Activated CD4-positive, CD25-positive, alpha-beta regulatory T cell treated with anti-CD3 and anti-CD28 coated beads, Interleukin-2, amount 50 U/mL, for 72 hours (primary cell): ENCODE data around the gene ING5.

Source experiments
- DNase-seq: peaks from one replicate; pipeline ENCODE4 v3.0.0; 2021

Gene ING5

DNA sequence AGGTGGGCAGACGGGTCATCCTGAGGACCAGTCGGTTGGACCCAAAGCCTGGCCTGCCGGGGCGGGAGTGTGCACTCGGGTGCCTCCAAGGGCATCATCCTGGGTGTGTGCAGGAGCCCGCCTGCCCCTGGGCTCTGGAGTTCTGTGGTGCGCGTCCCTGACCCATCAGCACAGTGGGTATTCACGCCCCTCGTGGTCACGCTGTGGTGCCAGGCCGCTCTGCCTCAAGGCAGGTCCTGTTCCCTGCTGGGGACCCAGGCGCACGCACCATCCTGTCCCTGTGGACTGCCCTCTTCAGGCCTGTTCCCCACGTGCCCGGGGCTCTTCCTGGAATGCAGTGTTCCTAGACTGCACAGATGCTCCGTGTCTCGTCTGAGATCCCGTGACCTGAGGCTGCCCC, 18.3 kb downstream of the ING5 start:
- no peak for DNase-seq

DNA sequence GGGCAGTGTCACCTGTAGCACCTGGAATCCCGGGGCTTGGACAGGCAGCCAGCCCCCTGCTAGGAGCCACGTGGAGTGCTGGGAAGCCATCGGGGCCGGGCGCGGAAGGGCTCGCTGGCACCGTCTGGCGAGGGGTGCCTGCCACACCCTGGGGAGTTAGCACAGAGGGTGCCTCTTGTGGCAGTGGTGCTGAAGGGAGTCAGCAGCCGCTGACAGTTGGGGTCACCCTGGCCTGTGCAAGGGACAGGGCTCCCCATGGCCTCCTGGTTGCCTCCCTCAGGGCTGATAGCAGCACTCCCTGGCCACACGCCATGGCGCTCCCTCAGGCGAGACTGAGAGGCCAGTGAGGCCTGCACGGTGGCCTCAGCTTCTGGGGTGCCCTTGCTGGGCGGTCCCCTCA, 18.7 kb downstream of the ING5 start:
- DNase-seq = no peak

DNA sequence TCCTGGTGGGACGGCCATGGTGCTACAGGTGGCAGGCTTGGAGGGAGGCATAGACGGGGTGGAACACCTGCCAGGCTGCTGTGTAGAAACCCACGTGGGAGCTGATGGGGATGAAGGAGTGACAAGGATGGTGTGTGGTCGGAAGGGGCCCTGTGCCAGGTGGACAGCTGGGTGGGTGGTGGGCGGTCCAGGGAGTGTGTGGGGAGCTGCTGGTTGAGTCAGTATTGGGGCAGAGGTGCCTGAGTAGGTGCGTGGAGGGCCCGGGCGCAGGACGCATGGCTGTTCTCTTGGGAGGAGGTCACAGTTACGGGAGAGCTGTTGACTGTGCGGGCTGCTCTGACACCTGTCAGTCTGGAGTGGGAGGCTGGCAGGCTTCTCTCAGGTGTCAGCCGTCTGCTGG, 20.0 kb downstream of the ING5 start:
- no peak for DNase-seq

DNA sequence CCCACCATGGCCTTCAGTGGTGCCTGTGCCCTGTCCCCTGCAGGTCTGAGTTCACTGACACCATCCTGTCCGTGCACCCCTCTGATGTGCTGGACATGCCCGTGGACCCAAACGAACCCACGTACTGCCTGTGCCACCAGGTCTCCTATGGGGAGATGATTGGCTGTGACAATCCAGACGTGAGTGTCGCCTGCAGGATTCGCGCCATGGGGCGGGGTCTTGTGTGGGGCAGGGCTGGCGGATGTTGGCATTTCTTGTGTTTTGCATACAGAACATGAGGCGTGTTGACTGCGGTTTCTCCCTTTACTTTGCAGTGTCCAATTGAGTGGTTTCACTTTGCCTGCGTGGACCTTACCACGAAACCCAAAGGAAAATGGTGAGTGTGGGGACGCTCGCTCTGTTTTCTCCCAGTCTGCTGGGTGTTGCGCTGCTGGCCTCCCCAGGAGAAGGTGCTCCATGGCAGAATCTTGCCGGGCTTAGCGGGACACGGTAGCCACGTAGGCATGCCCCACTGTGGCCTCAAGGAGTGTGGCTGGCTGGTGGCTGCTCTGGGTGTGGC, 21.1 kb downstream of the ING5 start:
- DNase-seq = no peak

DNA sequence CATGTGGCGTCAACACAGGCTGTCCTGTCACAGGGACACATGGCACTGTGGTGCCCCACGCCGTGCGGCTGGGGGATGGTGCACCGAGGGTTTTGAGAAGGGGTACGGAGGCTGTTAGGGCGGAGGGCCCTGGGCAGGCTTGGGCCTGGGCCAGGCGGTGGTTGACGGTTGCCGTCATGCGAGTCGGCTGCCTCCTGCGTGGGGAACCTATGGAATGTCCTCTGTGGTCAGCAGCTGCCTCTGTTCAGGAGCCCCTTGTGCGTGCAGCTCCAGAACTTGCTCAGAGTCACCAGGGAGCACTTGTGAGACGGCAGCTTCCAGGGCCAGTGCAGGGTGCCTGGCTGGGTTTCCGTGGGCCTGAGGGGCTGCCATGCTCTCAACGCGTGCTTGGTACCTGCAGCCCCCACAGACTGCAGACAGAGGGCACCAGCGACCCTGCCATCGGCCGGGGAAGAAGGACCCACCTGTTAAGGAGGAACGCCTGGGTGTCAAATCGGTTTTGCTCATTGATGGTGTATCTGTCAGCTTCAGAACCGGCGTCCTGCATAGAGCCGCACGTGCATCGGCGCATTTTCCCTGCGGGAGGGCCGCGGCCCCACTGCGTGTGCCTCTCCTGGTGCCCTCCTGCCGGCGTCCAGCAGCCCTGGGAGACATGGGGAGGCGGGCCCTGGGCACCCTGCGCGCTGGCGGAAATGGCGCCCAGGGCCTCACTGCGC, 22.6 kb downstream of the ING5 start:
- no peak for DNase-seq

DNA sequence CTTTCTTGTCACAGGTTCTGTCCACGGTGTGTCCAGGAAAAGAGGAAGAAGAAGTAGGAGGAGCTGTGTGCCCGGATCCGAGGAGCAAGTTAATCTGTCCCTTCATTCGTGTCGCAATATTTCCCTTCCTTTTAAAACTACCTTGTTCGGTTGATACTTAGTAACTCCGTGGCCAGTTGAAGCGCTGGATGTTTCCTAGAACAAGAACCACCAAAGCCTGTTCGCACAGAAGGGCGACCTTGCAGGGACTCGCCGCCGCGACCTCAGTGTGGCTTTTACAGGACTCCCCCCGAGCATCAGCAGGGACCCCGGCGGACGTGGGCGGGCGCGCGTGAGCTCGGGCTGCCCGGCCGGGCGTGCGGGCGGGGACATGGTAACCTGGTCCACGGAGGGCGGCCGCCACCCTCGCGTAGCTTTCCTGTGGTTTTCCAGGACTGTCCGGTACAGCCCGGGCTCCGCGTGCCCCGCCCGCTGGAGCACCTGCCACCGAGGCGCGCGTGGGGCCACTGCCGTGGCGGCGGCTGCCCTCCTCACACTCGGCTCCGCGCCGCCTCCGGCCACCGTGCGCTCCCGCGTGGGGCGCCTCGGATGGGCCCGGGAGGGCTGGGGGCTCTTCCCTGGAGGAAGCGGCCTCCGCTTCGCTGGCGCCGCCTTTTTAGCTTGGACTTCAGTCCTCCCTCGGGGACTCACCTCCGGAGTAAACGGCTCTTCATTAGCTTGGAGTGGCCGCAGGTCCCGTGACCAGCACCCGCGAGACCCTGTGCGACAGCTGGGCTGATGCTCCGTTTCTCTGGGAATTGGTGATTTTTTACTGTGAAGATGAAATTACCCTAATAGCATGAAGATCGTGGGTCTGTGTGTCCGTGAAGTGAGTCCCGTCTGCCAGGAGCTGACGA, 23.4 kb downstream of the ING5 start:
- DNase-seq = no peak

DNA sequence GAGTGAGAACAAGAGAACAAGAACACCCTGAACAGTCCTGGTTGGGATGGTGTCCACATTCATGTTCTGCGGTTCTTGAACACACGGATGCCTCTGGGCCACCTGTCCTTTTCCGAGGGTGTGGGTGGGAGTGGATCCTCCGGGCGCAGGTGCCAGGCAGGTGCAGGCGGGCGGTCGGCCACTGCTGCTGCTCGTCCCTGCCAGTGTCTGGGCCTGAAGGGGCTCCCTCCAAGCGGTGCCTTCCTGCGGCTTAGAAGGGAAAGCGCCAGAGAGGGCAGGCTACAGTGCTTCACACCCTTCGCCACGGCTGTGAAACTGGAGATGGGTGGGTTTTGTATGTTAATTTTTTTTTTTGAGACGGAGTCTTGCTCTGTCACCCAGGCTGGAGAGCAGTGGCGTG, 24.6 kb downstream of the ING5 start:
- DNase-seq = no peak

DNA sequence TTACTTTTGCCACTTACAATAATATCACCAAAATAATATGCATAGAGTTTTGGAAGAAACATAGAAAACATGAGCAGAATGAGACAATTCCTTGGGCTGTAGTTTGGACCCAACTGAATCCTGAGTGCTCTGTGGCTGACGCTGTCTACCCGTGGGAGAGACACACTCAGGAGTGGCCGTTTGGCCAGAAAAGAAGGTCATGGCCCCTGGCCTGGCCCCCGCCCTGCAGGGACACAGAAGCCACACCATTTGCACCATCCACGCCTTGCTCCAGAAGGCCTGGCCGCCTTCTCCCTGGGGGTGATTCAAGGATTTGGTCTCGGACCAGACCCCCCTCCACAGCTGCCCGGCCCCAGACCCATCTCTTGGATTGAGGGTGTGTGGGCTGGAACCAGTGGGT, 26.2 kb downstream of the ING5 start:
- DNase-seq = no peak

DNA sequence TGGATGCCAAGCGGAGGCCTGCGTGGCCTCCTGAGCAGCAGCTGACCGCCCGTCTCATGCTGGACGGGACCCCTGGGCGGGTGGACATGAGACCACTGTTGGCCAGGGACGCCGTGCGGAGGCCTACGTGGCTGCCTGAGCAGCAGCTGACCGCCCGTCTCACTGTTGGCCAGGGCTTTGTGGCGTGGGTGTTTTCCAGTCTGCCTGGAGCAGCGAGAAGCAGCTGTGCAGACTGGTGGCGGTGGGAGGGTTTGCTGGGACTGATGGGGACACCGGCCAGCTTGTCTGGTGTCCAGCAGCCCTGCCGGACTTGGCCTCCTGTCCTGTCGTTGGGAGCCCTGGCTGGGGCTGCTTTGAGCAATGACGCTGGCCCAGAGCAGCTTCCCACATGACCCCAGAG, 26.8 kb downstream of the ING5 start:
- DNase-seq = no peak

DNA sequence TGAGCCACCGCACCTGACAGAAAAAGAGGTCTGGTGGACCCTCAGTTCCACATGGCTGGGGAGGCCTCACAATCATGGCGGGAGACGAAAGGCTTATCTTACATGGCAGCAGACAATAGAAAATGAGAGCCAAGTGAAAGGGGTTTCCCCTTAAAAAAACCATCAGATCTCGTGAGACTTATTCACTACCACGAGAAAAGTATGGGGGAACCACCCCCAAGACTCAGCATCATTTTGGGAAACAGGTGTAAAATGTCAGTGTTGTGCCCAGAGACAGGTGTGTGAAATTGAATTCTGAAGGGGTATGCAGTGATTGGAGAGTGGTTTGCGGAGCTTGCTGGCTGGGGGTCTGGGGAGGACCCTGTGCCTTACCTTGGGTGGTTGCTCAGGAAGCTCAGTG, 28.0 kb downstream of the ING5 start:
- no peak for DNase-seq

DNA sequence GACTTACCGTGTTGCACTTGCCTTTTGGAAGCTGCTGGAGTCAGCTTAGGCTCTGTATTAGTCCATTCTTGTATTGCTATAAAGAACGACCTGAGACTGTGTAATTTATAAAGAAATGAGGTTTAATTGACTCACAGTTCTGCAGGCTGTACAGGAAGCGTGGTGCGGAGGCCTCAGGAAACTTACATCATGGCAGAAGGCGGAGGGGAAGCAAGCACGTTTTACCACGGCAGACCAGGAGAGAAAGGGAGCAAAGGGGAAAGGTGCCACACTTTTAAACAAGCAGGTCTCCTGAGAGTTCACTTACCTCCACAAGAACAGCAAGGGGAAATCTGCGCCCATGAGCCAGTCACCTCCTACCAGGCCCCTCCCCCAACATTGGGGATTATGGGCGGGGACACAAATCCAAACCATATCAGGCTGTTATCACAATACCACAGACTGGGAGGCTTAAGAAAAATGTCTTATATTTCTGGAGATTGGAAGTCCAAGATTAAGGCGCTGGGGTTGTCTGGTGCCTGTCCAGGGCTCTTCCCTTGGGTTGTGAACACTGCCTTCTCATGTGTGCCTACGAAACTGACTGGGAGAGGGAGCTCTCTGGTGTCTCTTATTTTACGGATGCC, 28.9 kb downstream of the ING5 start:
- DNase-seq = no peak

DNA sequence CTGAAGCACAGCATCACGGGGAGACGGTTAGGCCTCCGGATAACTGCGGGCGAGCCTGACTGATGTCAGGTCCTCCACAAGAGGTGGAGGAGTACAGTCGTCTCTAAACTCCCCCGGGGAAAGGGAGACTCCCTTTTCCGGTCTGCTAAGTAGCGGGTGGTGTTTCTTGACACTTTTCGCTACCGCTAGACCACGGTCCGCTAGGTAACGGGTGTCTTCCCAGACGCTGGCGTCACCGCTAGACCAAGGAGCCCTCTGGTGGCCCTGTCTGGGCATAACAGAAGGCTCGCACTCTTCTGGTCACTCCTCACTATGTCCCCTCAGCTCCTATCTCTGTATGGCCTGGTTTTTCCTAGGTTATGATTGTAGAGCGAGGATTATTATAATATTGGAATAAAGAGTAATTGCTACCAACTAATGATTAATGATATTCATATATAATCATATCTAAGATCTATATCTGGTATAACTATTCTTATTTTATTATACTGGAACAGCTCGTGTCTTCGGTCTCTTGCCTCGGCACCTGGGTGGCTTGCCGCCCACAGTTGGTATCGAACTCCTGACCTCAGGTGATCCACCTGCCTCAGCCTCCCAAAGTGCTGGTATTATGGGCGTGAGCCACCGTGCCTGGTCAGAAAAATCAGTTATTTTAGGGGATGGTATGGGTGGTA, 30.8 kb downstream of the ING5 start:
- DNase-seq = peak; percentile 50

DNA sequence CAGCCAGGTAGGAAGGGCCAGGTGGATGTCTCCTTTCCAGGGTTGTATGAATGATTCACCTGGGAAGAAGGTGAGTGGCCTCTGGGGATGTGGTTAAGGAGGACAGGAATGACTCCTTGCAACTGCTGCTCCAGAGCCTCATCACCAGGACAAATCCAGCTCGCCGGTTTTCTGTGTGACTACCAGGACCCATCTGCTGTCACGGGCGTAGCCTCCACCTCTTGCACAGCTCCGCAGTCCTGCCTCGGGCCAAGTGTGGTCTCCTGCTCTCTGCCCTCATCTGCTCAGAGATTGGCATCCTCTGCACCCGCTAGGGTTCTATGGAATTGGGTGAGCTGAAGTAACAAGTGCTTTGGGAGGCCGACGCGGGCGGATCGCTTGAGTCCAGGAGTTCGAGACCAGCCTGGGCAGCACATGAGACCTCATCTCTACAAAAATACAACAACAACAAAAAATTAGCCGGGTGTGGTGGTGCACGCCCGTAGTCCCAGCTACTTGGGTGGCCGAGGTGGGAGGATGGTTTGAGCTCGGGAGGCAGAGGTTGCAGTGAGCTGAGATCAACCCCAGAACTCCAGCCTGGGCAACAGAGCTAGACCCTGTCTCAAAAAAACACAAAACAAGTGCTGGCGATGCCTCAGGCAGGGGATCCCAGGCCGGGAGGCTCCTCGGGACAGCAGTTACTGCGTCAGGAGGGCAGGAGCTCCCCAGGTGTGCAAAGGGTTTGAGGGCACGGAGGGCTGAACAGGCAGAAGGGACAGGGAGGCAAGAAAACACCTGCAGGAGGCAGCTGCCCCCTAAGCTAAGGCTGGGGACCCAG, 31.8 kb downstream of the ING5 start:
- no peak for DNase-seq

DNA sequence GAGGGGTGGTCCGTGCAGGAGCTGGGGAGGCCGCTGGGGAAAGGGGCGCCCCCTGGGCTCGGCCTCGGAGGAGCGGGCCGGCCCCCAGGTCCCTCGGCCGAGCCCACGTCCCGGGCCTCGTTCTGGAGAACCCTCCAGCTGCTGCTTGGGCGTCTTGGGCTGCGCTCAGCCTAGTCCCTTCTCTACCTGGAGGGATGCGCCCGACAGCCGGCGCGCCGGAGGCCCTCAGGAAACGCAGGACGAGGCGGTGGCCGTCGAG, 32.3 kb downstream of the ING5 start:
- DNase-seq = no peak

DNA sequence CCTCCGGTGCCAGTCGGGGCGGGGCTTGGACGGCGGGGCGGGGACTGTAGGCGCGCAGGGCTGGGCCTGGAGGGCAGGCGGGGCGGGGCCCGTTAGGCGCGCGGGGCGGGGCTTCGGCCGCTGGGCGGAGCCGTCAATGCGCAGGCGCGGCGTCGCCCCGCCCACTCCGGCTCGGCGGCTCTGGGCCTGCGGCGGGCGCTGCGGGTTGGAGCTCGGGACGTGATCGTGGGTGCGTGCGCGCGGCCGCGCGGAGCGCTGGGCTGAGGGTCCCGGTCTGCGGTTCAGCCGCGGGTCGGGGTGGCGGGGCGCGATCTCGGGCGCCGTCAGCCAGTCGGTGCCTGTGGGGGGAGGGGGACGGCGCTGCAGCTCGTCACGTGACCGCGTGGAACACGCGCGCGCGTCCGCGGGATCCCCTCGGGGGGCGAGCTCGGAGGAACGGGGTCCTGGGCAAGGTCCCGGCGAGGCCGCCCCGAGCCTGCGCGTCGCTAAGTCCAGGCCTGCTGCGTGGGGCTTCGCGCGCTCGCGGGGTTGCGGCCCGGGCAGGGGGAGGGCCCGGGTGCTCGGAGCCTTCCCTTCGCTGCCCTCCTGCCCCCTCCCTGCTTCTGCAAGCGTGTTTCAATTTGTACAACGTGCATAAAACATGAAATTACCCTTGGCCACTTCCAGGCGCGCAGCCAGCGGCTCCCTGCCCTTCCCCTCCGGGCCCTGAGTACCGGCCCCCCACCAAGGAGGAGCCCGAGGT, 32.8 kb downstream of the ING5 start, which contains the start of gene D2HGDH:
D2HGDH (plus strand) TSS at position 164 of the 742 bp plus-strand sequence. CDS start 595 bp downstream, outside the sequence.
- peak; percentile 97 for DNase-seq

DNA sequence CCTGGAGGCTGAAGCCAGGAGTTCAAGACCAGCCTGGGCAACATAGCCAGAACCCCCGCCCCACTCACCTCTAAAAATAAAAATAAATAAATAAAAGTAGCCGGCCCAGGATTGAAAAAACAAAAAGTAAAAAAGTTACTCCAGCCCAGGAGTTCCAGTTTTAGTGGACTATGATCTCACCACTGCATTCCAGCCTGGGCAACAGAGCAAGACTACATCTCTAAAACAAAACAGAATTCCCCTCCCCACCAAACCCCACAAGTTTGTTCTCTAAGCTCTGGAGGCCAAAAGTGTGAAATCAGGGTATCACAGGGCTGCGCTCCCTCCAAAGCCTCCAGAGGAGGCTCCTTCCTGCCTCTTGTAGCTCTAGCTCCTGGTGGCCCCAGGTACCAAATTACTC, 34.3 kb downstream of the ING5 start:
- DNase-seq = no peak

DNA sequence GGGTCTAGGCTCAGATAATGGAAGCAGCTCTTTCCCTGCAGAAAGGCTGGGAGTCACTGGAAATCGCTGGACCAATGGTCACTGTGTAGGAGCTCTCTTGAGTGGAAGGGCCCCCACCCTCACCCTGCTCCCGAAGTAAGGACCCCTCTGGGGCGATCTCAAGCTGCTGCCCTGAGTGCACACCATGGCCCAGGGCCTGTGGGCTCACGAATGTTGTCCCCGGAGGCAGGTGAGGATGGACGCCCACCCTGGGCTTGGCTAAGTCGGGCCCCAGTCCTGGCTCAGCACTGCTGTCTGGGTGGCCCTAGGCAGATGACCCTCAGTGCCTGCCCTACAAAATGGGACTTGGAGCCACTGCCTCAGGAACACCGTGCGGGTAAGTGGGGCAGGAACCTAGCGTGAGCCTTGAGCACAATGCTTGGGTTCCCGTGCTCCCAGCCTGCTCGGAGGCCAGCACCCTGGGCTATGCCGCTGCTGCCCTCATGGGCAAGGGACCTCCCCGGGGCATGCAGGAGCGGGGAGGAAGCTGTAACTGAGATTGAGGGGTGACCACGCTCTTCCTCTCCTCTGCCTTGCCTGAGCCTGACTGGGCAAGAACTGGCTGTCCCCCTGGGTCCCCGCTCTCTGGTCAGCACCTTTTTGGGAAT, 36.3 kb downstream of the ING5 start:
- no peak for DNase-seq

DNA sequence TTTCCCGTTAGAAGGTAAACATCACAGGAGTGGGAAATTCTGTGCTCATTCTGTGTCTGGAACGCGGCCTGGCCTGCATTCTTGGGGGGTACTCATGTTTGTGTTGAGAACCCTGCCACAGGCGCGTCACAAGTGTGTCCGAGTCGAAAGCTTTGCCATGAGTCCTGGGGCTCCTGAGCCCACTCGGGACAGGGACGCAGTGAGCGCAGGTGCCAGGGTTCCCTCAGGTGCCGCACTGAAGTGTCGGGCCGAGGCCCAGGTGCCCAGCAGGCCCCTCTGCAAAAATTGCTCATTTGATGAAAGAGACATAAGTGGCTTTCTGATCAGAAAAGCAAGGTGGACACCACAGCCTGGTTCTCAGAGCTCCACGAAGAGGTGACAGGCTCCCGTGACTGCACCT, 37.3 kb downstream of the ING5 start:
- DNase-seq = no peak

DNA sequence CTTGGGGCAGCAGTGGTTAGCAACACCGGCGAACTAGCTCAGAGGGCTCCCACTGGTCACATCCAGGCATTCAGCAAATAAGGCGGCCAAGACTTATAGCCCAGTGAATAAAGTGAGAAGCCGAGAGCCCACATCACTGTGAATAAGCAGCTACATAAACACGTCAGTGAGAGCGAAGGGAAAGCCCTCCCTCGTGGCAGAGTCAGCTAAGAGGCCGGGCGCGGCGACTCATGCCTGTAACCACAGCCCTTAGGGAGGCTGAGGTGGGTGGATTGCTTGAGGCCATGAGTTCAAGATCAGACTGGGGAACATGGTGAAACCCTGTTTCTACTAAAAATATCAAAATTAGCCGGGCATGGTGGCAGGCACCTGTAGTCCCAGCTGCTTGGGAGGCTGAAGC, 37.8 kb downstream of the ING5 start:
- no peak for DNase-seq

DNA sequence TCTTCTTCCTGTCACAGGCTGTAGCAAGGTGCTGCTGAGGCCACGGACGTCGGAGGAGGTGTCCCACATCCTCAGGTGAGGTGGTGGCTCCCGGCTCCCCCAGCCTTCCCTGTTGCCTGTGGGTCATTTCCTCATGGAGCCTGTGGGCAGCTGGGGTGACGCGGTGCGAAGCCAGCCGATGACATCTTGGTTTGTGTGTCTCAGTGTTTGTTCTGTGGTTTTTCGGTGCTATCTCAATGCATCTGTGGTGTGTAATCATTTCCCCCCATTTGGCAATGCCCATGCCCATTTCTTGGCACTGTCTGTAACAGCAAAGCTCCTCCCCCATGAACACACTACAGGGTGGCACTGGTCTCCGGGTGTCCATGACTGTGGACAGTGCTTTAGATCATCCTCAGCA, 39.2 kb downstream of the ING5 start:
- DNase-seq = no peak

DNA sequence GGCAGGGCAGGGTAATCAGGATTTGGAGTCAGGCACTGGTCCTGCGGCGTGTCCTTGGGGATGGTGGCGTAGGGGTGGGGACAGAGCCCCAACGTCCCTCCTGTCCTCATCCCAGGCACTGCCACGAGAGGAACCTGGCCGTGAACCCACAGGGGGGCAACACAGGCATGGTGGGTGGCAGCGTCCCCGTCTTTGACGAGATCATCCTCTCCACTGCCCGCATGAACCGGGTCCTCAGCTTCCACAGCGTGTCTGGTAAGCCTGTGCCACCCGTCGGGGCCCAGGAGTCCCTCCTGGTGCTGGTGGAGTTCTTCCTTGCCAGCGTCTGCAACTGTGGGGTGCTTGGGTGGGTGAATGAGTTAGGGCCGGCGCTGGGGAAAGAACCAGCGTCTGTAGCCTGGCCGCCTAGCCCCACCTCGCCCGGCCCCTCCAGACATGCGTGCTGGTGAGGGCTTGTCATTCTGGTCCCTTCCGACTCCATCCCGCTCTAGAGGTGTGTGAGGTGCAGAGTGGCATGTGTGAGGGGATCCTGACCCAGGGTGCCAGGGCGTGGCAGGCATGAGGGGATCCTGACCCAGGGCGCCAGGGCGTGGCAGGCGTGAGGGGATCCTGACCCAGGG, 40.6 kb downstream of the ING5 start:
- no peak for DNase-seq
